SU-DHL-6 (cell line): ENCODE measurements around the gene FGF19.

Experiments used
- CTCF ChIP-seq: fragments of 200-600 bp; sonication (generic); IDR thresholded peaks from one replicate; pipeline ENCODE4 v1.5.1; 2017; ENCODE audit warnings: antibody characterized with exemption, mild to moderate bottlenecking, low read length, moderate library complexity; ENCODE audit not compliant: insufficient read depth, poor library complexity, severe bottlenecking
- EZH2phosphoT487 ChIP-seq: fragments of 200-600 bp; sonication (generic), shearing (Covaris generic); conservative IDR thresholded peaks from 2 replicates; pipeline ENCODE4 v1.6.1; 2018; ENCODE audit warnings: mild to moderate bottlenecking, antibody characterized with exemption, low read length, moderate library complexity, mixed read lengths

GRCh38 chr11:69650081-69650831, 53.6 kb downstream of the FGF19 start:
- no peak for TF ChIP-seq CTCF
- TF ChIP-seq EZH2phosphoT487, result no peak
